ENCODE data around the gene SLAMF7.

SLAMF7 gene

GRCh38 chr1:160707236-160708064 is 31.6 kb upstream of the SLAMF7 start:
- no peak overlapping the region for H3K27ac ChIP-seq
- no peak for DNase-seq (ENCODE audit: low spot score)
- TF ChIP-seq CTCF (conservative IDR thresholded peaks at IDR 0.05; ENCODE audit: low read depth): no peak
- POLR2A ChIA-PET (ENCODE audit: low non-redundant PET): no interaction called here
- CTCF ChIA-PET: interaction anchor here (0.5 kb wide), 1 partner anchor 31 kb away, joined by 3 read pairs; no protein-coding TSS in a partner anchor

- POLR2A ChIA-PET (ENCODE audit: low non-redundant PET): no interaction called here
Observed at GRCh38 chr1:160708118-160708517, 30.9 kb upstream of the SLAMF7 start.

GRCh38 chr1:160708801-160709200 is 30.2 kb upstream of the SLAMF7 start:
- TF ChIP-seq CTCF (conservative IDR thresholded peaks at IDR 0.05; ENCODE audit: low read depth): no peak
- ChIA-PET POLR2A (ENCODE audit: low non-redundant PET) (no interaction called here), CTCF (no interaction called here)
- H3K27ac ChIP-seq: no peak overlapping the region
- DNase-seq (ENCODE audit: low spot score): no peak

More at GRCh38 chr1:160708118-160708517, 30.9 kb upstream of the SLAMF7 start:
- CTCF ChIA-PET: no interaction called here
- DNase-seq (ENCODE audit: low spot score): no peak
- no peak for TF ChIP-seq CTCF (conservative IDR thresholded peaks at IDR 0.05; ENCODE audit: low read depth)
- no peak overlapping the region for H3K27ac ChIP-seq

GRCh38 chr1:160709715-160710114 is 29.3 kb upstream of the SLAMF7 start:
- CTCF ChIA-PET: interaction anchor here (0.6 kb wide), 2 partner anchors 215 to 299 kb away, joined by 3 to 7 read pairs; no protein-coding TSS in a partner anchor

GRCh38 chr1:160710517-160711252 is 28.4 kb upstream of the SLAMF7 start:
- POLR2A ChIA-PET (ENCODE audit: low non-redundant PET): no interaction called here
- TF ChIP-seq CTCF (conservative IDR thresholded peaks at IDR 0.05; ENCODE audit: low read depth): no peak
- CTCF ChIA-PET: no interaction called here
- H3K27ac ChIP-seq: no peak overlapping the region
- no peak for DNase-seq (ENCODE audit: low spot score)

More at GRCh38 chr1:160709715-160710114, 29.3 kb upstream of the SLAMF7 start:
- TF ChIP-seq CTCF (conservative IDR thresholded peaks at IDR 0.05; ENCODE audit: low read depth): no peak
- no peak overlapping the region for H3K27ac ChIP-seq
- DNase-seq (ENCODE audit: low spot score): no peak
- POLR2A ChIA-PET (ENCODE audit: low non-redundant PET): no interaction called here

GRCh38 chr1:160711276-160711601 is 27.8 kb upstream of the SLAMF7 start:
- ChIA-PET POLR2A (ENCODE audit: low non-redundant PET) (no interaction called here), CTCF (no interaction called here)
- DNase-seq (ENCODE audit: low spot score): no peak
- H3K27ac ChIP-seq: no peak overlapping the region
- no peak for TF ChIP-seq CTCF (conservative IDR thresholded peaks at IDR 0.05; ENCODE audit: low read depth)

All from RWPE1 (cell line).